Measurements from ENCODE around the gene KRTAP10-8.
"Not testable (repeated sequence)": the region's sequence is repeated elsewhere in the genome, so short reads cannot be mapped to it uniquely, and the experiment has no call there.

The KRTAP10-8 gene

GRCh38 chr21:44590897-44591800 is 20.7 kb upstream of the KRTAP10-8 start:
- peaks cover 0 to 19% of the 10 kb centered on the region in 2 donors for H3K27me3 ChIP-seq (ENCODE audit: control insufficient read depth in 2 of 2, insufficient read depth in 2 of 2, low read length in 2 of 2)
- H3K36me3 ChIP-seq (ENCODE audit: control insufficient read depth in 2 of 2, insufficient read depth in 2 of 2, low read length in 2 of 2); H3K9ac ChIP-seq (ENCODE audit: low read depth in 1 of 2, low read length in 2 of 2); H3K4me3 ChIP-seq (ENCODE audit: low read length in 2 of 2); H3K4me1 ChIP-seq (ENCODE audit: control insufficient read depth in 2 of 2, insufficient read depth in 2 of 2, low read length in 2 of 2); H3K27ac ChIP-seq (ENCODE audit: low read depth in 2 of 2, low read length in 2 of 2); H3K9me3 ChIP-seq (ENCODE audit: control insufficient read depth in 2 of 2, low read length in 2 of 2): not testable (repeated sequence)

GRCh38 chr21:44591801-44592130 is 20.1 kb upstream of the KRTAP10-8 start:
- H3K9me3 ChIP-seq (ENCODE audit: control insufficient read depth in 2 of 2, low read length in 2 of 2): not testable (repeated sequence)

GRCh38 chr21:44592446-44593311 is 19.2 kb upstream of the KRTAP10-8 start, which contains the start of gene KRTAP10-6:
TSS of gene KRTAP10-6 (minus strand) at chr21:44592505. CDS start at chr21:44592484, 21 bp downstream.
- Histone ChIP-seq H3K27ac (ENCODE audit: low read depth in 2 of 2, low read length in 2 of 2) (no peak within 1 kb of the TSS), H3K36me3 (ENCODE audit: control insufficient read depth in 2 of 2, insufficient read depth in 2 of 2, low read length in 2 of 2) (no peaks in the 10 kb centered on the region), H3K4me3 (ENCODE audit: low read length in 2 of 2) (no peak within 1 kb of the TSS), H3K9me3 (ENCODE audit: control insufficient read depth in 2 of 2, low read length in 2 of 2) (no peaks in the 10 kb centered on the region), H3K4me1 (ENCODE audit: control insufficient read depth in 2 of 2, insufficient read depth in 2 of 2, low read length in 2 of 2) (no peaks in the 10 kb centered on the region), H3K27me3 (ENCODE audit: control insufficient read depth in 2 of 2, insufficient read depth in 2 of 2, low read length in 2 of 2) (peaks cover 0 to 22% of the 10 kb centered on the region in 2 donors), H3K9ac (ENCODE audit: low read depth in 1 of 2, low read length in 2 of 2) (no peak within 1 kb of the TSS)

More at GRCh38 chr21:44591801-44592130, 20.1 kb upstream of the KRTAP10-8 start:
- H3K27me3 ChIP-seq (ENCODE audit: control insufficient read depth in 2 of 2, insufficient read depth in 2 of 2, low read length in 2 of 2): peaks cover 0 to 22% of the 10 kb centered on the region in 2 donors
- not testable (repeated sequence) for H3K36me3 ChIP-seq (ENCODE audit: control insufficient read depth in 2 of 2, insufficient read depth in 2 of 2, low read length in 2 of 2); H3K27ac ChIP-seq (ENCODE audit: low read depth in 2 of 2, low read length in 2 of 2); H3K4me1 ChIP-seq (ENCODE audit: control insufficient read depth in 2 of 2, insufficient read depth in 2 of 2, low read length in 2 of 2); H3K4me3 ChIP-seq (ENCODE audit: low read length in 2 of 2); H3K9ac ChIP-seq (ENCODE audit: low read depth in 1 of 2, low read length in 2 of 2)

GRCh38 chr21:44593598-44594405 is 18.1 kb upstream of the KRTAP10-8 start:
- no peaks in the 10 kb centered on the region for H3K4me1 ChIP-seq (ENCODE audit: control insufficient read depth in 2 of 2, insufficient read depth in 2 of 2, low read length in 2 of 2)
- H3K4me3 ChIP-seq (ENCODE audit: low read length in 2 of 2): no peak overlapping the region
- no peaks in the 10 kb centered on the region for H3K36me3 ChIP-seq (ENCODE audit: control insufficient read depth in 2 of 2, insufficient read depth in 2 of 2, low read length in 2 of 2)
- no peak overlapping the region for H3K9ac ChIP-seq (ENCODE audit: low read depth in 1 of 2, low read length in 2 of 2)
- H3K27me3 ChIP-seq (ENCODE audit: control insufficient read depth in 2 of 2, insufficient read depth in 2 of 2, low read length in 2 of 2): peaks cover 0 to 22% of the 10 kb centered on the region in 2 donors
- H3K9me3 ChIP-seq (ENCODE audit: control insufficient read depth in 2 of 2, low read length in 2 of 2): no peaks in the 10 kb centered on the region
- no peak overlapping the region for H3K27ac ChIP-seq (ENCODE audit: low read depth in 2 of 2, low read length in 2 of 2)

- Histone ChIP-seq H3K9me3 (ENCODE audit: control insufficient read depth in 2 of 2, low read length in 2 of 2) (no peaks in the 10 kb centered on the region), H3K9ac (ENCODE audit: low read depth in 1 of 2, low read length in 2 of 2) (no peak overlapping the region), H3K27me3 (ENCODE audit: control insufficient read depth in 2 of 2, insufficient read depth in 2 of 2, low read length in 2 of 2) (peaks cover 0 to 22% of the 10 kb centered on the region in 2 donors), H3K4me1 (ENCODE audit: control insufficient read depth in 2 of 2, insufficient read depth in 2 of 2, low read length in 2 of 2) (no peaks in the 10 kb centered on the region), H3K36me3 (ENCODE audit: control insufficient read depth in 2 of 2, insufficient read depth in 2 of 2, low read length in 2 of 2) (no peaks in the 10 kb centered on the region), H3K4me3 (ENCODE audit: low read length in 2 of 2) (no peak overlapping the region), H3K27ac (ENCODE audit: low read depth in 2 of 2, low read length in 2 of 2) (no peak overlapping the region)
These were observed 17.4 kb upstream of the KRTAP10-8 start for GRCh38 chr21:44594406-44594916.

GRCh38 chr21:44595524-44595923 is 16.4 kb upstream of the KRTAP10-8 start:
- Histone ChIP-seq H3K27ac (ENCODE audit: low read depth in 2 of 2, low read length in 2 of 2) (no peak overlapping the region), H3K9me3 (ENCODE audit: control insufficient read depth in 2 of 2, low read length in 2 of 2) (no peaks in the 10 kb centered on the region), H3K27me3 (ENCODE audit: control insufficient read depth in 2 of 2, insufficient read depth in 2 of 2, low read length in 2 of 2) (peaks cover 0 to 28% of the 10 kb centered on the region in 2 donors), H3K4me3 (ENCODE audit: low read length in 2 of 2) (no peak overlapping the region), H3K36me3 (ENCODE audit: control insufficient read depth in 2 of 2, insufficient read depth in 2 of 2, low read length in 2 of 2) (no peaks in the 10 kb centered on the region), H3K9ac (ENCODE audit: low read depth in 1 of 2, low read length in 2 of 2) (no peak overlapping the region), H3K4me1 (ENCODE audit: control insufficient read depth in 2 of 2, insufficient read depth in 2 of 2, low read length in 2 of 2) (no peaks in the 10 kb centered on the region)

- Histone ChIP-seq H3K9ac (ENCODE audit: low read depth in 1 of 2, low read length in 2 of 2) (no peak overlapping the region), H3K4me1 (ENCODE audit: control insufficient read depth in 2 of 2, insufficient read depth in 2 of 2, low read length in 2 of 2) (no peaks in the 10 kb centered on the region), H3K9me3 (ENCODE audit: control insufficient read depth in 2 of 2, low read length in 2 of 2) (no peaks in the 10 kb centered on the region), H3K27me3 (ENCODE audit: control insufficient read depth in 2 of 2, insufficient read depth in 2 of 2, low read length in 2 of 2) (peaks cover 0 to 28% of the 10 kb centered on the region in 2 donors), H3K36me3 (ENCODE audit: control insufficient read depth in 2 of 2, insufficient read depth in 2 of 2, low read length in 2 of 2) (no peaks in the 10 kb centered on the region), H3K4me3 (ENCODE audit: low read length in 2 of 2) (no peak overlapping the region), H3K27ac (ENCODE audit: low read depth in 2 of 2, low read length in 2 of 2) (no peak overlapping the region)
These were observed 15.7 kb upstream of the KRTAP10-8 start for GRCh38 chr21:44596068-44596725.

GRCh38 chr21:44598061-44598460 is 13.8 kb upstream of the KRTAP10-8 start:
- no peak overlapping the region for H3K27ac ChIP-seq (ENCODE audit: low read depth in 2 of 2, low read length in 2 of 2)
- no peak overlapping the region for H3K4me3 ChIP-seq (ENCODE audit: low read length in 2 of 2)
- peaks cover 2 to 20% of the 10 kb centered on the region in 2 donors for H3K27me3 ChIP-seq (ENCODE audit: control insufficient read depth in 2 of 2, insufficient read depth in 2 of 2, low read length in 2 of 2)
- H3K9me3 ChIP-seq (ENCODE audit: control insufficient read depth in 2 of 2, low read length in 2 of 2): no peaks in the 10 kb centered on the region
- H3K4me1 ChIP-seq (ENCODE audit: control insufficient read depth in 2 of 2, insufficient read depth in 2 of 2, low read length in 2 of 2): no peaks in the 10 kb centered on the region
- no peak overlapping the region for H3K9ac ChIP-seq (ENCODE audit: low read depth in 1 of 2, low read length in 2 of 2)
- no peaks in the 10 kb centered on the region for H3K36me3 ChIP-seq (ENCODE audit: control insufficient read depth in 2 of 2, insufficient read depth in 2 of 2, low read length in 2 of 2)

GRCh38 chr21:44599264-44600029 is 12.4 kb upstream of the KRTAP10-8 start:
- H3K27ac ChIP-seq (ENCODE audit: low read depth in 2 of 2, low read length in 2 of 2): no peak overlapping the region
- H3K27me3 ChIP-seq (ENCODE audit: control insufficient read depth in 2 of 2, insufficient read depth in 2 of 2, low read length in 2 of 2): peaks cover 2 to 12% of the 10 kb centered on the region in 2 donors
- no peak overlapping the region for H3K4me3 ChIP-seq (ENCODE audit: low read length in 2 of 2)
- no peaks in the 10 kb centered on the region for H3K9me3 ChIP-seq (ENCODE audit: control insufficient read depth in 2 of 2, low read length in 2 of 2)
- no peaks in the 10 kb centered on the region for H3K4me1 ChIP-seq (ENCODE audit: control insufficient read depth in 2 of 2, insufficient read depth in 2 of 2, low read length in 2 of 2)
- H3K36me3 ChIP-seq (ENCODE audit: control insufficient read depth in 2 of 2, insufficient read depth in 2 of 2, low read length in 2 of 2): no peaks in the 10 kb centered on the region
- no peak overlapping the region for H3K9ac ChIP-seq (ENCODE audit: low read depth in 1 of 2, low read length in 2 of 2)

Data from mucosa of rectum (tissue), 2 donors.